HepG2 (cell line): ENCODE results near the gene ACRBP. TPM values are rescaled to one million over a fixed set of nuclear protein-coding genes. Genes with fewer than 3 reads are reported as not detected.

ENCODE experiments used
- CENPX ChIP-seq: sonication (generic); formaldehyde crosslinking; IDR thresholded peaks from 2 replicates; pipeline ENCODE4 v1.9.0; 2021; ENCODE audit warnings: mild to moderate bottlenecking, missing genetic modification reagents, moderate library complexity
- CREBL2 ChIP-seq: sonication (generic); formaldehyde crosslinking; IDR thresholded peaks from 2 replicates; pipeline ENCODE4 v1.8.1; 2023; ENCODE audit warnings: missing genetic modification reagents, mild to moderate bottlenecking, borderline replicate concordance
- NFKBIZ ChIP-seq: IDR thresholded peaks from 2 replicates; pipeline ENCODE4 v1.6.1; 2018; ENCODE audit warnings: missing genetic modification reagents, missing compliant biosample characterization
- RARG ChIP-seq: sonication (generic); formaldehyde crosslinking; IDR thresholded peaks from 2 replicates; pipeline ENCODE4 v1.4.0; 2020; ENCODE audit warnings: low read depth, mild to moderate bottlenecking, missing genetic modification reagents
- ZBTB40 ChIP-seq, 2 experiments: fragments of 450-650 bp in 1 of 2; sonication (generic) in 1 of 2; formaldehyde crosslinking in 1 of 2; IDR thresholded peaks; 2 replicates each; pipeline versions ENCODE4 v1.6.1 to v1.8.0; 2016 to 2022; ENCODE audit warnings: antibody characterized with exemption in 1 of 2, mild to moderate bottlenecking in 1 of 2, missing genetic modification reagents in 1 of 2
- ZFP1 ChIP-seq: IDR thresholded peaks from 2 replicates; pipeline ENCODE4 v1.6.1; 2016
- ZKSCAN5 ChIP-seq: sonication (generic); formaldehyde crosslinking; IDR thresholded peaks from 2 replicates; pipeline ENCODE4 v1.5.1; 2020; ENCODE audit warnings: mild to moderate bottlenecking, missing genetic modification reagents
- ZNF121 ChIP-seq: sonication (generic); formaldehyde crosslinking; IDR thresholded peaks from 2 replicates; pipeline ENCODE4 v1.5.0; 2020; ENCODE audit warnings: mild to moderate bottlenecking, missing genetic modification reagents
- ZNF329 ChIP-seq: sonication (generic); formaldehyde crosslinking; IDR thresholded peaks from 2 replicates; pipeline ENCODE4 v1.9.0; 2021; ENCODE audit warnings: low read depth, mild to moderate bottlenecking, missing genetic modification reagents
- ZNF550 ChIP-seq: sonication (generic); formaldehyde crosslinking; IDR thresholded peaks from 2 replicates; pipeline ENCODE4 v1.4.0; 2020; ENCODE audit warnings: mild to moderate bottlenecking, missing genetic modification reagents, borderline replicate concordance
- ZNF558 ChIP-seq: sonication (generic); formaldehyde crosslinking; IDR thresholded peaks from 2 replicates; pipeline ENCODE4 v1.9.0; 2022; ENCODE audit warnings: mild to moderate bottlenecking, missing genetic modification reagents, borderline replicate concordance
- ZNF83 ChIP-seq: sonication (generic); formaldehyde crosslinking; IDR thresholded peaks from 2 replicates; pipeline ENCODE4 v1.4.0; 2020; ENCODE audit warnings: missing genetic modification reagents, mild to moderate bottlenecking, borderline replicate concordance
- ZSCAN20 ChIP-seq: sonication (generic); formaldehyde crosslinking; IDR thresholded peaks from 2 replicates; pipeline ENCODE4 v1.4.0; 2020; ENCODE audit warnings: missing genetic modification reagents, mild to moderate bottlenecking, borderline replicate concordance
- polyA plus RNA-seq, 8 experiments: library from polyadenylated mRNA; depleted of rRNA in 3 of 8; stranded (reverse) in 7 of 8; unstranded in 1 of 8; fragments of >200 nt; fragmentation: Illumina TruSeq in 4 of 8; extraction: Trizol in 4 of 8; gene quantifications; 2 replicates each; pipeline versions ENCODE4 v1.2.1 to v1.2.3, GENCODE V29; 2011 to 2016; ENCODE audit warnings: low read depth in 4 of 8, missing spikeins in 1 of 8, mixed read lengths in 1 of 8; ENCODE audit not compliant: insufficient read depth in 1 of 8
- total RNA-seq, 5 experiments: library from RNA; depleted of rRNA; stranded (reverse); fragments of >200 nt; fragmentation: Illumina TruSeq; extraction: Trizol; gene quantifications; 2 replicates each; pipeline ENCODE4 v1.2.3, GENCODE V29; 2016; ENCODE audit warnings: low read depth in 1 of 5
- TF ChIP-seq, protein P1 (sequence below): sonication (generic); formaldehyde crosslinking; IDR thresholded peaks from 2 replicates; pipeline ENCODE4 v1.4.0; 2020; ENCODE audit warnings: missing genetic modification reagents
- TF ChIP-seq, protein P2 (sequence below): sonication (generic); formaldehyde crosslinking; IDR thresholded peaks from 2 replicates; pipeline ENCODE4 v1.5.1; 2020; ENCODE audit warnings: mild to moderate bottlenecking, missing genetic modification reagents, borderline replicate concordance
- TF ChIP-seq, protein P3 (sequence below): sonication (generic); formaldehyde crosslinking; conservative IDR thresholded peaks from 2 replicates; pipeline ENCODE4 v1.4.0; 2020; ENCODE audit warnings: missing genetic modification reagents

Gene ACRBP
- total and polyA plus RNA-seq, 2 of the 13 experiments (the other 11 are each of a cell fraction or from before 2014, with no cell fraction given): 0.46 TPM; not detected in 1

DNA sequence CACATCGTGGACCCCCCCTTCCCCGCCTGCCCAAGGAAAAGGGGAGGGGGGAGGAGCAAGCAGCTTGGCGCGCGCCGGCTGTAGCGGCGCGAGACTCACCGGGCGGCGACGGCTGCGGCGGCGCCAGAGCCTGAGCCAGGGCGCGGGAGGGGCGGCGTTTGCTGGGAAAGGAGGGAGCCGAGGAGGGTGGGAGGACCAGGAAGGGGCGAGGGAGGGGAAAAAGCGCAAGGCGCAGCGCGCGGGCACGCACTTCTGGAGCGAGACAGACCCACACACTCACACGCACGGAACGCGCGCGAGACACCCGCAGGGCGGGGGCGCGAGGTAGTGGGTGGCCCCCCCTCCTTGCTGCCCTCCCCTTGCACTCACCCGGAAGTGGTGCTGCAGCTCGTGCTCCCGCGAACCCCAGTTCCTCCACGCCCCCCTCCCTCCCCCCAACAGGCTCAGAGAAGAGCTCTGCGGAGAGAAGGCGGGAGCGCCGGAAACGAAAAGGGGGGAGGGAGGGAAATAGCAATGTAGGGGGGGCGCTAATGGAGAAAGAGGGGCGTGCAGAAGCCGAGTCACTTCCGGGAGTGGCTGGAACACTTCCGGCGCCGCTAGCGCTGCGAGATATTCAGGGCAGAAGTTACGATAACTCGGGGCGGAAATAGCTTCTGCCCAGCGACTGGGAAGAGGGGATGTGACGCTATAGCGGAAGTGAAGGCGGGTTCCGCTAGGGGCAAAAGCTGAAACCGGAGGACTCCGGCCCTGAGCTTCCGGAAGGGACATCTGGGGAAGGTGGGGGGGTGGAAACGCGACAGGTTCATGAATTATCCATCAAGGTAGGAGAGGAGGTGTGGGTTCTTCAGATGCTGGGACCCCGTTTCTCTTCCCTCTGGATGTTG, 42.0 kb upstream of the ACRBP start, which contains the start of gene ZNF384 (continued):
- TF ChIP-seq ZBTB40 (IDR thresholded peaks at IDR 0.05): peak; percentile 97
- TF ChIP-seq ZBTB40 (CRISPR knock-in tag; IDR thresholded peaks at IDR 0.05): peak; percentile 97
- TF ChIP-seq, protein P1, sequence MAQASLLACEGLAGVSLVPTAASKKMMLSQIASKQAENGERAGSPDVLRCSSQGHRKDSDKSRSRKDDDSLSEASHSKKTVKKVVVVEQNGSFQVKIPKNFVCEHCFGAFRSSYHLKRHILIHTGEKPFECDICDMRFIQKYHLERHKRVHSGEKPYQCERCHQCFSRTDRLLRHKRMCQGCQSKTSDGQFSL: peak; percentile 91
- no peak for TF ChIP-seq ZSCAN20 (CRISPR knock-in tag)
- TF ChIP-seq CENPX: no peak
- no peak for TF ChIP-seq ZKSCAN5 (CRISPR knock-in tag)
- TF ChIP-seq NFKBIZ: peak; percentile 12; the same call in 1 of the 2 replicates
- TF ChIP-seq RARG: no peak
- TF ChIP-seq ZNF83 (CRISPR knock-in tag): no peak
- TF ChIP-seq ZNF550 (CRISPR knock-in tag): no peak
- no peak for TF ChIP-seq ZNF121 (CRISPR knock-in tag)
- TF ChIP-seq, protein P2, sequence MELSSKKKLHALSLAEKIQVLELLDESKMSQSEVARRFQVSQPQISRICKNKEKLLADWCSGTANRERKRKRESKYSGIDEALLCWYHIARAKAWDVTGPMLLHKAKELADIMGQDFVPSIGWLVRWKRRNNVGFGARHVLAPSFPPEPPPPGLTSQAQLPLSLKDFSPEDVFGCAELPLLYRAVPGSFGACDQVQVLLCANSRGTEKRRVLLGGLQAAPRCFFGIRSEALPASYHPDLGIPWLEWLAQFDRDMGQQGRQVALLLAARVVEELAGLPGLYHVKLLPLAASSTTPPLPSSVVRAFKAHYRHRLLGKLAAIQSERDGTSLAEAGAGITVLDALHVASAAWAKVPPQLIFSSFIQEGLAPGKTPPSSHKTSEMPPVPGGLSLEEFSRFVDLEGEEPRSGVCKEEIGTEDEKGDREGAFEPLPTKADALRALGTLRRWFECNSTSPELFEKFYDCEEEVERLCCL: no peak
- 0 out of 2 replicates have a peak, but pooled peaks have one; percentile 62 for TF ChIP-seq ZNF558
- TF ChIP-seq ZNF329: 0 out of 2 replicates have a peak, but pooled peaks have one; percentile 12
- no peak for TF ChIP-seq ZFP1 (CRISPR knock-in tag)
- TF ChIP-seq CREBL2 (CRISPR knock-in tag): no peak
- TF ChIP-seq, protein P3, sequence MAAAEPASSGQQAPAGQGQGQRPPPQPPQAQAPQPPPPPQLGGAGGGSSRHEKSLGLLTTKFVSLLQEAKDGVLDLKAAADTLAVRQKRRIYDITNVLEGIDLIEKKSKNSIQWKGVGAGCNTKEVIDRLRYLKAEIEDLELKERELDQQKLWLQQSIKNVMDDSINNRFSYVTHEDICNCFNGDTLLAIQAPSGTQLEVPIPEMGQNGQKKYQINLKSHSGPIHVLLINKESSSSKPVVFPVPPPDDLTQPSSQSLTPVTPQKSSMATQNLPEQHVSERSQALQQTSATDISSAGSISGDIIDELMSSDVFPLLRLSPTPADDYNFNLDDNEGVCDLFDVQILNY (CRISPR knock-in tag): no peak
